Left lung (tissue), 10 donors: Measurements from ENCODE around the gene C3orf22. TPM values are rescaled to one million over a fixed set of nuclear protein-coding genes. Genes with fewer than 3 reads are reported as not detected.

ENCODE experiments used
- ATAC-seq: fragments of 200-7000 bp; cut with Tn5 transposase; one replicate; pipeline ENCODE4 v1.9.1; 2020; ENCODE audit warnings: moderate library complexity
- DNase-seq, 4 donors: peaks; one replicate each; pipeline ENCODE4 v3.0.0-alpha.2; 2013 to 2020
- H3K27ac ChIP-seq, 2 donors: fragments of 200-600 bp; sonication (generic) in 1 of 2; one replicate each; pipeline versions ENCODE4 v1.5.0 to v1.8.0; 2020 to 2021
- H3K27me3 ChIP-seq, 2 donors: fragments of 200-600 bp; sonication (generic) in 1 of 2; one replicate each; pipeline versions ENCODE4 v1.5.0 to v1.8.0; 2020 to 2021
- H3K36me3 ChIP-seq, 2 donors: fragments of 200-600 bp; sonication (generic) in 1 of 2; one replicate each; pipeline versions ENCODE4 v1.5.0 to v1.8.0; 2020 to 2021
- H3K4me1 ChIP-seq, 2 donors: fragments of 200-600 bp; one replicate each; pipeline ENCODE4 v1.8.0; 2021
- H3K4me3 ChIP-seq, 2 donors: fragments of 200-600 bp; sonication (generic) in 1 of 2; one replicate each; pipeline versions ENCODE4 v1.5.0 to v1.8.0; 2020 to 2021; ENCODE audit warnings: mild to moderate bottlenecking in 1 of 2
- H3K9me3 ChIP-seq, 2 donors: fragments of 200-600 bp; sonication (generic) in 1 of 2; one replicate each; pipeline versions ENCODE4 v1.5.0 to v1.8.0; 2020 to 2021
- CTCF ChIP-seq, 2 donors: fragments of 200-600 bp; sonication (generic) in 1 of 2; IDR thresholded peaks; one replicate each; pipeline versions ENCODE4 v1.5.0 to v1.8.0; 2021; ENCODE audit warnings: antibody characterized with exemption in 2 of 2
- intact Hi-C, 2 donors: fragments of 100-400 bp; cut with DNase I; formaldehyde crosslinking; loops; one replicate each; pipeline versions ENCODE4 v1.11.2 to v1.14.2; 2022
- polyA plus RNA-seq, 6 donors: library from polyadenylated mRNA; unstranded; fragments of 120-200 nt; gene quantifications; one replicate each; pipeline ENCODE4 v1.2.1, GENCODE V29; 2013; ENCODE audit not compliant: insufficient read length in 6 of 6
- total RNA-seq, 2 donors: library from RNA; stranded (reverse); fragmentation: NEBNext Ultra II Directional; extraction: Animal tissue kit (Norgen Biotek cat#: 25700); gene quantifications; one replicate each; pipeline ENCODE4 v1.2.1, GENCODE V29; 2021
- donor health status: DM: no; HTN: yes; CAD: no.
- donor health status: DM: no; HTN: no; CAD: no.

C3orf22 gene
- total and polyA plus RNA-seq, 8 donors = 0.10 to 0.25 (median 0.12) TPM; not detected in 3

DNA sequence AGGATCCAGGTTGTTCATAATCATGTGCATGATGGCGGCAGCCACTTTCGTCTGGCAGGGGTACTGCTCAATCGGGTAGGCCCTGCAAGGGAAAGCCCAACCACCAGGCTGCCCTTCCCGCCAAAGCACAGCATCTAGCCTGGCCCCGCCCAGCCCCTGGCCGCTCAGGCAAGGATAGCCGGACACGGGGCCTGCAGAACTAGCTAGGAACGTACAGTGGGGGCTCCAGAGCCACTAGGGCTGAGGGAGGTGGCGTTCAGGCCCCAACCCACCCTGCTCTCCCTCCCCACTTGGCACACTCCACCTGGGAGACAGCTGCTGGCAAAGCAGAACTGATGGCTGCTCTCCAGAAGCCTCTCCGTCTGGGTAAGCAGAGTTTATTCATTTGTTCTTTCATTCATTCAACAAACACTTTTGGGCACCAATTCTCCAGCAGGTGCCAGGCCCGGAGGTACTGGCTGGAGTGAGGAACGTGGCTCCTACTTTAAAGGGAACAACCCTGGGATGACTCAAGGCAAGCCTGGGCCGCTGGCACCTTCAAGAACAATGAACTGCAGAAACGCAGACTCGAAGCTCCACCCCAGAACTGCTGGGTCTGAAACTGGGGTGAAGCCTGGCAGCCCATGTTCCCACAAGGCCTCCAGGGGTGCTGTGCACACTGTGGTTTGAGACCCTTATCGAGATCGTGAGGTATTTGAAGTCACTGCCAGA is 49.0 kb downstream of the C3orf22 start:
- TF ChIP-seq CTCF (IDR thresholded peaks at IDR 0.05) = no peak
- DNase-seq (peak in 2 of 4 donors; percentile 29 to 68), ATAC-seq (no peak)
- Histone ChIP-seq H3K4me1 (no peaks in the 10 kb centered on the region), H3K4me3 (no peak overlapping the region), H3K36me3 (no peaks in the 10 kb centered on the region), H3K27me3 (peaks cover 0 to 6% of the 10 kb centered on the region in 2 donors), H3K9me3 (no peaks in the 10 kb centered on the region), H3K27ac (no peak overlapping the region)
- intact Hi-C loops = no loop called here

GRCh38 chr3:126508564-126508964 is 50.2 kb downstream of the C3orf22 start:
- ATAC-seq (peak; percentile 62), DNase-seq (peak in 1 of 4 donors; percentile 58)
- Histone ChIP-seq H3K27ac (no peak overlapping the region), H3K27me3 (peaks cover 0 to 18% of the 10 kb centered on the region in 2 donors), H3K36me3 (no peaks in the 10 kb centered on the region), H3K4me3 (no peak overlapping the region), H3K4me1 (no peaks in the 10 kb centered on the region), H3K9me3 (no peaks in the 10 kb centered on the region)
- TF ChIP-seq CTCF (IDR thresholded peaks at IDR 0.05) = no peak
- intact Hi-C loops = no loop called here

DNA sequence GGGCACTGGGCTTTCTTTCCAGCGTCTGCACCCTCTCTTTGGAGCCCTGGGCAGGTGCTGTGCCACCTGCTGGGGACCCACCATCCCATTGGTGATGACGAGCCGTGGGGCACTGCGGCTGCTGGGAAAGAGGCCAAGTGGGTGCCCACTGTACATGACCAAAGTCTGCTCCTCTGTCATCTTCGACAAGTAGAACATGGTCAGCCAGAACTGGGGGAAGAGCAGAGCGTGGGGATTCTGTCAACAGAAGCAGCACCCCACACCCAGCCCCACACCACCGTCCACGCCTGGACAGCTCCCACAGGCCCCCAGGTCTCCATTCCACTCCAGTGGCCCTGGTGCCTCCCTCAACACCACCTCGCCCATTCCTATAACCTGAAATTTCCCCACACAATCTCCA is 50.8 kb downstream of the C3orf22 start:
- intact Hi-C loops = no loop called here
- no peak for ATAC-seq

GRCh38 chr3:126503701-126504100 is 55.0 kb downstream of the C3orf22 start:
- no peaks in the 10 kb centered on the region for H3K4me1 ChIP-seq
- H3K4me3 ChIP-seq = no peak overlapping the region
- no peak overlapping the region for H3K27ac ChIP-seq
- DNase-seq = peak in 1 of 4 donors; percentile 58
- peaks cover 0 to 20% of the 10 kb centered on the region in 2 donors for H3K27me3 ChIP-seq
- intact Hi-C loops = no loop called here
- no peaks in the 10 kb centered on the region for H3K9me3 ChIP-seq
- TF ChIP-seq CTCF (IDR thresholded peaks at IDR 0.05) = no peak
- ATAC-seq = no peak
- H3K36me3 ChIP-seq = no peaks in the 10 kb centered on the region

More for the DNA sequence above, 50.8 kb downstream of the C3orf22 start:
- peak in 1 of 4 donors; percentile 56 for DNase-seq
- Histone ChIP-seq H3K4me3 (no peak overlapping the region), H3K4me1 (no peaks in the 10 kb centered on the region), H3K27ac (no peak overlapping the region), H3K9me3 (no peaks in the 10 kb centered on the region), H3K36me3 (no peaks in the 10 kb centered on the region), H3K27me3 (peaks cover 0 to 20% of the 10 kb centered on the region in 2 donors)
- no peak for TF ChIP-seq CTCF (IDR thresholded peaks at IDR 0.05)

DNA sequence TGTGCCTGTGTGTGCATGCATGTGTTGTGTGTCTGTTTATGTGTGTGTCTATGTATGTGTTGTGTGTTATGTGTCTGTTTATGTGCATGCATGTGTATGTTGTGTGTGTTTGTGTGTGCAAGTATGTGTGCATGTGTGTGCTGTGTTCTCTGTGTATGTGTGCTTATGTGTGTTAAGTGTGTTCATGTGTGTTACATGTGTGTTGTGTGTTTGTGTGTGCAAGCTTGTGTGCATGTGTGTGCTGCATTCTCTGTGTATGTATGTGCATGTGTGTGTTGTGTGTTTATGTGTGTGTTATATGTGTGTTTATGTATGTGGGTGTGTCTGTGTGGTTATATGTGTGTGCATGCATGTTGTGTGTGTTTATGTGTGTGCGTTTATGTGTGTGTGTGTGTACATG is 56.1 kb downstream of the C3orf22 start:
- Histone ChIP-seq H3K4me3 (no peak overlapping the region), H3K9me3 (no peaks in the 10 kb centered on the region), H3K27ac (no peak overlapping the region), H3K4me1 (no peaks in the 10 kb centered on the region), H3K36me3 (no peaks in the 10 kb centered on the region), H3K27me3 (peaks cover 0 to 20% of the 10 kb centered on the region in 2 donors)
- intact Hi-C loops = no loop called here
- ATAC-seq = no peak
- TF ChIP-seq CTCF (IDR thresholded peaks at IDR 0.05) = no peak
- no peak for DNase-seq
